Natural killer cell (primary cell): ENCODE measurements around the gene PSPN. TPM values are rescaled to one million over a fixed set of nuclear protein-coding genes. Genes with fewer than 3 reads are reported as not detected.

ENCODE experiments used
- ATAC-seq, 3 donors: fragments of 150-1000 bp in 2 of 3; fragments of 200-7000 bp in 1 of 3; cut with Tn5 transposase; 1 replicate in 1 of 3; 2 replicates in 2 of 3; pipeline ENCODE4 v1.10.0; 2021; ENCODE audit warnings: mild to moderate bottlenecking in 2 of 3, moderate library complexity in 2 of 3
- DNase-seq, 2 donors: peaks; one replicate each; pipeline versions ENCODE4 v3.0.0 to v3.0.0-alpha.2; 2013 to 2021; ENCODE audit warnings: mixed read lengths in 1 of 2
- H3K27ac ChIP-seq: one replicate; pipeline ENCODE4 v1.5.1; 2013; ENCODE audit warnings: mild to moderate bottlenecking, low read length
- H3K27me3 ChIP-seq: one replicate; pipeline ENCODE4 v1.6.1; 2013; ENCODE audit warnings: low read length; ENCODE audit not compliant: control insufficient read depth, insufficient read depth
- H3K36me3 ChIP-seq: one replicate; pipeline ENCODE4 v1.6.1; 2013; ENCODE audit warnings: low read length; ENCODE audit not compliant: control insufficient read depth, insufficient read depth
- H3K4me1 ChIP-seq: one replicate; pipeline ENCODE4 v1.6.1; 2013; ENCODE audit warnings: low read length; ENCODE audit not compliant: control insufficient read depth, insufficient read depth
- H3K4me3 ChIP-seq: one replicate; pipeline ENCODE4 v1.5.1; 2013; ENCODE audit warnings: low read length
- H3K9me3 ChIP-seq: one replicate; pipeline ENCODE4 v1.6.1; 2013; ENCODE audit warnings: low read length; ENCODE audit not compliant: control insufficient read depth, insufficient read depth
- H3K27ac Mint-ChIP-seq, 2 donors: one replicate each; pipeline ENCODE4 v1.8.0; 2022; ENCODE audit warnings: mild to moderate bottlenecking in 2 of 2, mixed read lengths in 2 of 2, moderate library complexity in 1 of 2
- H3K27me3 Mint-ChIP-seq, 2 donors: one replicate each; pipeline ENCODE4 v1.8.0; 2022; ENCODE audit warnings: low read depth in 2 of 2, mixed read lengths in 2 of 2
- H3K36me3 Mint-ChIP-seq: one replicate; pipeline ENCODE4 v1.8.0; 2022; ENCODE audit warnings: mixed read lengths
- H3K4me1 Mint-ChIP-seq, 2 donors: one replicate each; pipeline ENCODE4 v1.8.0; 2022; ENCODE audit warnings: mixed read lengths in 2 of 2
- H3K4me3 Mint-ChIP-seq: one replicate; pipeline ENCODE4 v1.8.0; 2022; ENCODE audit warnings: mild to moderate bottlenecking, moderate library complexity, mixed read lengths
- H3K9me3 Mint-ChIP-seq, 2 donors: one replicate each; pipeline ENCODE4 v1.8.0; 2022; ENCODE audit warnings: mixed read lengths in 2 of 2
- CTCF ChIP-seq: fragments of 200-600 bp; IDR thresholded peaks from one replicate; pipeline ENCODE4 v1.8.0; 2022; ENCODE audit warnings: antibody characterized with exemption
- WGBS: methylation state at CpG from one replicate; pipeline ENCODE4 v1.1.7; 2013; ENCODE audit warnings: missing lambda C conversion rate; ENCODE audit not compliant: insufficient coverage; 5-methylcytosine and 5-hydroxymethylcytosine counted together
- intact Hi-C: fragments of 100-400 bp; cut with micrococcal nuclease; formaldehyde crosslinking; loops from one replicate; pipeline ENCODE4 v1.14.2; 2022
- total RNA-seq, 4 donors: library from RNA; stranded (reverse); fragments of 120-200 nt in 1 of 4; gene quantifications; one replicate each; pipeline versions ENCODE4 v1.2.3 to v1.2.4, GENCODE V29; 2013 to 2022

Gene PSPN
- total RNA-seq, 3 donors from 2014 or later (not counting 1 experiment from before 2014, with no cell fraction given) = 0.82 to 1.1 (median 1.0) TPM

GRCh38 chr19:6343462-6343861 is 32.3 kb downstream of the PSPN start:
- no peaks in the 10 kb centered on the region for H3K4me1 ChIP-seq
- H3K9me3 ChIP-seq = no peaks in the 10 kb centered on the region
- no peaks in the 10 kb centered on the region for H3K27me3 ChIP-seq
- H3K4me3 Mint-ChIP-seq = no peak overlapping the region
- H3K36me3 ChIP-seq = no peaks in the 10 kb centered on the region
- no peak for TF ChIP-seq CTCF
- ATAC-seq = no peak
- H3K27me3 Mint-ChIP-seq = no peaks in the 10 kb centered on the region
- intact Hi-C loops = no loop called here
- no peak overlapping the region for H3K4me3 ChIP-seq
- H3K9me3 Mint-ChIP-seq = no peaks in the 10 kb centered on the region
- WGBS = 95% methylated on average over 1 of the region's 1 CpG
- no peak for DNase-seq
- no peak overlapping the region for H3K27ac ChIP-seq
- no peaks in the 10 kb centered on the region for H3K36me3 Mint-ChIP-seq
- no peaks in the 10 kb centered on the region for H3K4me1 Mint-ChIP-seq
- H3K27ac Mint-ChIP-seq = no peak overlapping the region

GRCh38 chr19:6340493-6341201 is 35.1 kb downstream of the PSPN start:
- WGBS = 75% methylated on average over 13 of the region's 14 CpGs
- H3K9me3 Mint-ChIP-seq = no peaks in the 10 kb centered on the region
- Histone ChIP-seq H3K4me3 (no peak overlapping the region), H3K27ac (no peak overlapping the region), H3K9me3 (no peaks in the 10 kb centered on the region), H3K27me3 (no peaks in the 10 kb centered on the region), H3K4me1 (no peaks in the 10 kb centered on the region), H3K36me3 (no peaks in the 10 kb centered on the region)
- H3K27me3 Mint-ChIP-seq = no peaks in the 10 kb centered on the region
- H3K4me3 Mint-ChIP-seq = no peak overlapping the region
- no peak overlapping the region for H3K27ac Mint-ChIP-seq
- no peak for TF ChIP-seq CTCF
- H3K36me3 Mint-ChIP-seq = no peaks in the 10 kb centered on the region
- no peak for DNase-seq
- intact Hi-C loops = no loop called here
- H3K4me1 Mint-ChIP-seq = no peaks in the 10 kb centered on the region
- no peak for ATAC-seq

GRCh38 chr19:6334490-6335285 is 41.0 kb downstream of the PSPN start:
- intact Hi-C loops = no loop called here
- Mint-ChIP-seq H3K27me3 (no peaks in the 10 kb centered on the region), H3K9me3 (no peaks in the 10 kb centered on the region), H3K36me3 (no peaks in the 10 kb centered on the region), H3K27ac (no peak overlapping the region), H3K4me3 (no peak overlapping the region), H3K4me1 (no peaks in the 10 kb centered on the region)
- Histone ChIP-seq H3K4me3 (no peak overlapping the region), H3K27me3 (no peaks in the 10 kb centered on the region), H3K36me3 (no peaks in the 10 kb centered on the region), H3K4me1 (no peaks in the 10 kb centered on the region), H3K9me3 (no peaks in the 10 kb centered on the region), H3K27ac (no peak overlapping the region)
- 92% methylated on average over 4 of the region's 6 CpGs for WGBS
- DNase-seq (no peak), ATAC-seq (no peak)
- no peak for TF ChIP-seq CTCF
